ENCODE measurements around the gene PIP5K1B. TPM values are rescaled to one million over a fixed set of nuclear protein-coding genes. Genes with fewer than 3 reads are reported as not detected.
A peak's percentile ranks its signal among the peaks of the same experiment; 100 is the strongest.
"Not testable (repeated sequence)": the region's sequence is repeated elsewhere in the genome, so short reads cannot be mapped to it uniquely, and the experiment has no call there.

Gene PIP5K1B
- total RNA-seq, 1 experiment from 2014 or later = 5.2 TPM

GRCh38 chr9:69045821-69046220 lies 340.8 kb downstream of the PIP5K1B start:
- no peak for TF ChIP-seq ATF1 (CRISPR knock-in tag; IDR thresholded peaks at IDR 0.05)
- TF ChIP-seq CBFB (CRISPR knock-in tag; IDR thresholded peaks at IDR 0.05; ENCODE audit: low read depth) = no peak
- TF ChIP-seq, protein P1, sequence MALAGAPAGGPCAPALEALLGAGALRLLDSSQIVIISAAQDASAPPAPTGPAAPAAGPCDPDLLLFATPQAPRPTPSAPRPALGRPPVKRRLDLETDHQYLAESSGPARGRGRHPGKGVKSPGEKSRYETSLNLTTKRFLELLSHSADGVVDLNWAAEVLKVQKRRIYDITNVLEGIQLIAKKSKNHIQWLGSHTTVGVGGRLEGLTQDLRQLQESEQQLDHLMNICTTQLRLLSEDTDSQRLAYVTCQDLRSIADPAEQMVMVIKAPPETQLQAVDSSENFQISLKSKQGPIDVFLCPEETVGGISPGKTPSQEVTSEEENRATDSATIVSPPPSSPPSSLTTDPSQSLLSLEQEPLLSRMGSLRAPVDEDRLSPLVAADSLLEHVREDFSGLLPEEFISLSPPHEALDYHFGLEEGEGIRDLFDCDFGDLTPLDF (CRISPR knock-in tag; IDR thresholded peaks at IDR 0.05) = no peak
- TF ChIP-seq GRHL2 (CRISPR knock-in tag; IDR thresholded peaks at IDR 0.05; ENCODE audit: insufficient replicate concordance, severe bottlenecking) = no peak
- H3K9me3 Mint-ChIP-seq = no peaks in the 10 kb centered on the region
- POLR2A ChIA-PET = interaction anchor here (0.7 kb wide), 1 partner anchor 396 kb away, joined by 3 read pairs; no protein-coding TSS in a partner anchor
- H3K27me3 Mint-ChIP-seq (ENCODE audit: low read depth) = no peaks in the 10 kb centered on the region
- H3K4me3 Mint-ChIP-seq = no peak overlapping the region
- CTCF ChIA-PET = interaction anchor here (0.9 to 2.5 kb wide), 4 partner anchors 9 to 147 kb away, joined by 3 to 7 read pairs (median 4); partner anchors contain the start of gene FXN
- peaks cover 43% of the 10 kb centered on the region for H3K4me1 Mint-ChIP-seq
- peak overlapping the region; percentile 27 for H3K27ac Mint-ChIP-seq
- H3K36me3 Mint-ChIP-seq = peaks cover 31% of the 10 kb centered on the region
- DNase-seq (ENCODE audit: low spot score) (no peak), ATAC-seq (no peak)

DNA sequence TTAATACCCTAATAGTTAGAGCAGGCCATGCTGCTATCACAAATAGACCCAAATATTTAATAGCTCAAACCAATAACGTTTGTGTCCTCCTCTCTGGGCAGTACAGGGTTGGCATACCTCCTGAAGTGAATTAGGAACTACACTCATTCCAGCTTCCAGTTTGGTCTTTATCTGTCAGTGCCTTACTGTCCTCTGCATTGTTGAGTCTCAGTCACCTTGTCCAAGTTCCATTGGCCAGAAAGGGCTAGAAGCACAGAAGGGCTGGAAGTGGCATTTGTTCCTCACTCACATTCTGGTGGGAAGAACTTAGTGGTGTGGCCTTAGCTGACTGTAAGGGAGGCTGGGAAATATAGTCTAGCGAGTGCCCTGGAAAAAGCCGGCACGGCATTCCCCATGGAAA lies 341.7 kb downstream of the PIP5K1B start:
- H3K4me3 Mint-ChIP-seq = no peak overlapping the region
- H3K27ac Mint-ChIP-seq = no peak overlapping the region; the same call in 1 of the 2 replicates
- ChIA-PET CTCF (interaction anchor here (1.1 to 2.5 kb wide), 3 partner anchors 8 to 146 kb away, joined by 3 to 7 read pairs (median 4); partner anchors contain the start of gene FXN), POLR2A (no interaction called here)
- H3K9me3 Mint-ChIP-seq = no peaks in the 10 kb centered on the region
- no peak for ATAC-seq
- no peak for TF ChIP-seq ZNF671 (CRISPR knock-in tag; IDR thresholded peaks at IDR 0.05)
- no peak for TF ChIP-seq GTF2I (CRISPR knock-in tag; conservative IDR thresholded peaks at IDR 0.05)
- TF ChIP-seq MXD4 (CRISPR knock-in tag; IDR thresholded peaks at IDR 0.05; ENCODE audit: borderline replicate concordance) = no peak
- no peak for DNase-seq (ENCODE audit: low spot score)
- no peaks in the 10 kb centered on the region for H3K27me3 Mint-ChIP-seq (ENCODE audit: low read depth)
- H3K36me3 Mint-ChIP-seq = peaks cover 32% of the 10 kb centered on the region
- H3K4me1 Mint-ChIP-seq = peaks cover 43% of the 10 kb centered on the region

DNA sequence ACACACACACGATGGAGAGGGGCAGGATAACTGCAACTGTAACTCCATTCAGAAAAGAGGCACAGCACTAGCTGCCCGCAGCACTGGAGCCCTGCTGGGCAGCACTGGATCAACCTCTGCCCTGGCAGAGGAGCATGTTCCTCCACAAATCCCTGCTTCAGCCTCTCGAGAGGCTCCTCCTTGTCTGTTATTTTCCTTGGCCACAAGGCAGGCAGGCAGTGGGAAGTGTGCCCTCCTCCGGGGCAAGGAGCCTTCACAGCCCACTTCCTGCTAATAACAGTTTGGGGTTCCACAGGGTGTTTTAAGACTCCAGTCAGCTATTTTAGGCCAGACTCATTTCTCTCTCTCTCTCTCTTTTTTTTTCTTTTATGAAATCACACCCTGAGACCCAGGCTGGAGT lies 342.3 kb downstream of the PIP5K1B start:
- POLR2A ChIA-PET = no interaction called here
- Mint-ChIP-seq H3K36me3 (peaks cover 32% of the 10 kb centered on the region), H3K4me1 (peaks cover 40% of the 10 kb centered on the region), H3K27ac (no peak overlapping the region), H3K9me3 (no peaks in the 10 kb centered on the region), H3K27me3 (ENCODE audit: low read depth) (no peaks in the 10 kb centered on the region), H3K4me3 (no peak overlapping the region)
- TF ChIP-seq ZNF423 (CRISPR knock-in tag; IDR thresholded peaks at IDR 0.05) = no peak
- no peak for TF ChIP-seq IRF2 (CRISPR knock-in tag; IDR thresholded peaks at IDR 0.05; ENCODE audit: borderline replicate concordance, low read depth)
- TF ChIP-seq ZNF121 (CRISPR knock-in tag; IDR thresholded peaks at IDR 0.05) = no peak
- TF ChIP-seq MXD4 (CRISPR knock-in tag; IDR thresholded peaks at IDR 0.05; ENCODE audit: borderline replicate concordance) = no peak
- no peak for TF ChIP-seq TEAD1 (CRISPR knock-in tag; IDR thresholded peaks at IDR 0.05)
- no peak for TF ChIP-seq ZNF263 (CRISPR knock-in tag; IDR thresholded peaks at IDR 0.05; ENCODE audit: low read depth)
- CTCF ChIA-PET = interaction anchor here (2.5 kb wide), 1 partner anchor 8 kb away, joined by 7 read pairs; no protein-coding TSS in a partner anchor
- DNase-seq (ENCODE audit: low spot score) (no peak), ATAC-seq (no peak)

DNA sequence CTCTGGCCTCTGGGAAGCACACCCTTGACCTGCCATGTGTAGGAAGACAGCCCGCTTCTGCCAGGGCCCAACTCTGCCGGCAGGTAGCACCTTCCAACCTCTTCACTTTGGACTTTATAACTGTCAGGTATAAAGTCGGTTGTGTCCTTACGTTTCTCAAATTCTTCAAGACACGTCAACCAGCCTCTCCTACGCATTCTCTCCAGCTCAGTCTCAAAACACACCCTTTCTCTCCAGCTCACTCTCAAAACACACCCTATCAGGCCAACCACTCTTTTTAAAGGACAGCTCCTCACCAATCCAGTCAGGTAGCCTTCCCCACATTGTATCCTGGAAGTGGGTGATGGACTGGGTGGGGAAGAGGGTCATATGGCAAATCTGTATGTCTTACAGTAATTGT lies 344.1 kb downstream of the PIP5K1B start:
- peaks cover 32% of the 10 kb centered on the region for H3K36me3 Mint-ChIP-seq

DNA sequence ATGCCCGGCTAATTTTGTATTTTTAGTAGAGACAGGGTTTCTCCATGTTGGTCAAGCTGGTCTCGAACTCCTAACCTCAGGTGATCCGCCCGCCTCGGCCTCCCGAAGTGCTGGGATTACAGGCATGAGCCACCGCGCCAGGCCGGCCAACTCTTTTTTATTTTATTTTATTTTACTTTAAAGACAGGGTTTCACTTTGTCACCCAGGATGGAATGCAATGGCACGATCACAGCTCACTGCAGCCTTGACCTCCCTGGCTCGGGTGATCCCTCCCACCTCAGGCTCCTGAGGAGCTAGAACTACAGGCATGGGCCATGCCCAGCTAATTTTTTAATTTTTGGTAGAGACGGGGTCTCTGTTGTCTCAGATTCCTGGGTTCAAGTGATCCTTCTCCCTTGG lies 345.9 kb downstream of the PIP5K1B start:
- CTCF ChIA-PET = interaction anchor here (1.7 kb wide), 1 partner anchor 142 kb away, joined by 5 read pairs; no protein-coding TSS in a partner anchor
- peaks cover 35% of the 10 kb centered on the region for H3K36me3 Mint-ChIP-seq

More for the DNA sequence above, 344.1 kb downstream of the PIP5K1B start:
- Mint-ChIP-seq H3K27me3 (ENCODE audit: low read depth) (no peaks in the 10 kb centered on the region), H3K4me1 (peaks cover 27% of the 10 kb centered on the region), H3K4me3 (no peak overlapping the region), H3K27ac (no peak overlapping the region), H3K9me3 (no peaks in the 10 kb centered on the region)
- DNase-seq (ENCODE audit: low spot score) (no peak), ATAC-seq (no peak)
- ChIA-PET CTCF (interaction anchor here (0.7 kb wide), 1 partner anchor 174 kb away, joined by 3 read pairs; no protein-coding TSS in a partner anchor), POLR2A (no interaction called here)
- TF ChIP-seq ZBTB21 (CRISPR knock-in tag; IDR thresholded peaks at IDR 0.05; ENCODE audit: borderline replicate concordance) (no peak), NFYB (CRISPR knock-in tag; conservative IDR thresholded peaks at IDR 0.05; ENCODE audit: low read depth) (no peak), IRF1 (CRISPR knock-in tag; IDR thresholded peaks at IDR 0.05) (no peak), PRRX2 (CRISPR knock-in tag; IDR thresholded peaks at IDR 0.05) (no peak), ZNF671 (CRISPR knock-in tag; IDR thresholded peaks at IDR 0.05) (no peak)

More for the DNA sequence above, 345.9 kb downstream of the PIP5K1B start:
- H3K9me3 Mint-ChIP-seq; ATAC-seq; POLR2A ChIA-PET; H3K4me3 Mint-ChIP-seq; H3K27ac Mint-ChIP-seq; H3K4me1 Mint-ChIP-seq; H3K27me3 Mint-ChIP-seq (ENCODE audit: low read depth); DNase-seq (ENCODE audit: low spot score): not testable (repeated sequence)

All from WTC11 (cell line).